SK-N-DZ (cell line): ENCODE results near the gene TMEM123.

Experiments used
- DNase-seq: peaks from one replicate; pipeline ENCODE4 v3.0.0-alpha.2; 2015; ENCODE audit warnings: low spot score

Gene TMEM123

DNA sequence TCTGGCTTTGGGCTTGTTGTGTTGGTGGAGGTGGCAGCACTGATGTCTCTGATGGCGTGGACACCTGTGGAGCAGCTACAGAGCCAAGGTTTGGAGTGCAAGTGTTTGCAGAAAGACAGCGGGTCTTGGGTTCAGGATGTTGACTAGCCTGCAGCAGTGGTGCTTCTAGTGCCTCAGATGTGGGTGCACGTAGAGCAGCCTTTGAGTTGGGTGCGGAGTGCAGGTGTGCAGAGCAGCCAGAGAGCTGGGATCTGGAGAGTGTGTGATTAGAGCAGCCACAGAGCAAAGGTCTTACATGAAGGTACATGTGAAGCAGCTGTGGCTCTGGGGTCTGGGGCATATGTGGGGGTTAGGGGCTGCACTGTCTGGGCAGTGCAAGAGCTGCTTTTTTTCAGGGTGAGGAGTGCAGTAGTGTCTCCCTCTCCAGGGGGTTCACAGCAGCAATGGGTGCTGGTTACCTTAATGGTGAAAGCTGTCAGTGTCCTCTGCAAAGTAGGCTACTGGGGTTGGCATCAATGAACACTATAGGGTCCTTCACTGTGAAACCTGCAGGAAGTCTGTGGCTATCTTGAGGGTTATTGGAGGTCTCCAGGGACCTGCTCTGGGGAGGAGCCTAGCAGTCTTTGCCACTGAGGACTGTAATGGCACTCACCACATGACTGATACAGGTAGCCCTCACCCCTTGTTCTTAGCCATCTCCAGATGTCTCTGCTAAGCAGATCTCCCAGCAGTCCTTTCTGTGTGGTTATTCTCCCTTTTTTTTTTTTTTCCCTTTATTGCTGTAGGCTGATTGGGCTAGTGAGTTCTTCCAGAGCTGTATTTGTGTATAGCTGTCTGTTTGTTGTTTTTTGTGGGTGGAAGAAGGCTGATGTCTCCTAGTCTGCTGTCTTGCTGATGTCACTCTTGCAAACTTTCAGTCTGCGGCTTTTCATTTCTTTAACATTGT, 91.2 kb downstream of the TMEM123 start:
- DNase-seq, result no peak

DNA sequence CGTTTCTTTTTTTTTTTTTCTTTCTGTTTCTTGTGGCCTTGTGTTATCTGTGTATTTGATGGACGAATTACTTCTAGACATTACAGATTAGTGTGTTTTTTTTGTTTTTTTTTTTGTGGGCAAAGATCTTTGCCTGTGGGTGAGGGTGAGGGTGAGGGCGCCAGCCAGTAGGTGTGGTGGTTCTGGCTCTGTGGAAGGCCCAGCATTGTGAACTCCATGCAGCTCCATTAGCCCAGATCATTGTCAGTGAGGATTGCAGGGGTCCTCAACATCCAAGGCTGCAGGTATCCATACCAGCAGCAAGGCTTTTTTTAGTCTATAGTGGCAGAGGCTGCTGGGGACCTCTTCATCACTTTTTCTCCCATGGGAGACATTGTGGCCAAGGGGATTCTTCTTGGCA, 91.9 kb downstream of the TMEM123 start:
- no peak for DNase-seq

DNA sequence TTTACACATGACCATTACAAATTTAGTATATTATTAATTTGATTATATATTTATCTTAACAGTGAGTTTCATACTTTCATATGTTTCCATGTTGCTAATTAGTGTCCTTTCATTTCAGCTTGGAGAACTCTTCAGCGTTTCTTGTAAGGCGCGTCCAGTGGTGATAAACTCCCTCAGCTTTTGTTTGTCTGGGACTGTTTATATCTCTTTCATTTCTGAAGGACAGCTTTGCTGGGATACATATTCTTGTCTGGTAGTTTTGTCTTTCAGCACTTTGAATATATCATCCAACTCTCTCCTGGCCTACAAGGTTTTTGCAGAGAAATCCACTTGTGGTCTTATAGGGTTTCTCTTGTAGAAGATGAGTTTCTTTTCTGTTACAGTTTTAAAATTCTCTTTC, 93.2 kb downstream of the TMEM123 start:
- no peak for DNase-seq

DNA sequence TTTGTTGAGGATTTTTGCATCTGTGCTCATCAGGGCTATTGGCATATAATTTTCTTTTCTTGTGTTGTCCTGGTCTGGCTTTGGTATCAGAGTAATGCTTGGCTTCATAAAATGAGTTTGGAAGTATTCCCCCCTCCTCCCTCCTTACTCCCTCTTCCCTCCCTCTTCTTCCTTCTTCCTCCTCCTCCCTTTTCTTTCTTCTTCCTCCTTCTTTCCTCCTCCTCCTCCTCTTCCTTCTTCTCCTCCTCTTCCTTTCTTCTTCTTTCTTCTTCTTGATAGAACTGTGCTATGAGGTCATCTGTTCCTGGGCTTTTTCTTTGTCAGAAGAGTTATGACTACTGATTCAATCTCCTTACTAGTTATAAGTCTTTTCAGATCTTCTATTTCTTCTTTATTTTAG, 95.4 kb downstream of the TMEM123 start:
- no peak for DNase-seq

DNA sequence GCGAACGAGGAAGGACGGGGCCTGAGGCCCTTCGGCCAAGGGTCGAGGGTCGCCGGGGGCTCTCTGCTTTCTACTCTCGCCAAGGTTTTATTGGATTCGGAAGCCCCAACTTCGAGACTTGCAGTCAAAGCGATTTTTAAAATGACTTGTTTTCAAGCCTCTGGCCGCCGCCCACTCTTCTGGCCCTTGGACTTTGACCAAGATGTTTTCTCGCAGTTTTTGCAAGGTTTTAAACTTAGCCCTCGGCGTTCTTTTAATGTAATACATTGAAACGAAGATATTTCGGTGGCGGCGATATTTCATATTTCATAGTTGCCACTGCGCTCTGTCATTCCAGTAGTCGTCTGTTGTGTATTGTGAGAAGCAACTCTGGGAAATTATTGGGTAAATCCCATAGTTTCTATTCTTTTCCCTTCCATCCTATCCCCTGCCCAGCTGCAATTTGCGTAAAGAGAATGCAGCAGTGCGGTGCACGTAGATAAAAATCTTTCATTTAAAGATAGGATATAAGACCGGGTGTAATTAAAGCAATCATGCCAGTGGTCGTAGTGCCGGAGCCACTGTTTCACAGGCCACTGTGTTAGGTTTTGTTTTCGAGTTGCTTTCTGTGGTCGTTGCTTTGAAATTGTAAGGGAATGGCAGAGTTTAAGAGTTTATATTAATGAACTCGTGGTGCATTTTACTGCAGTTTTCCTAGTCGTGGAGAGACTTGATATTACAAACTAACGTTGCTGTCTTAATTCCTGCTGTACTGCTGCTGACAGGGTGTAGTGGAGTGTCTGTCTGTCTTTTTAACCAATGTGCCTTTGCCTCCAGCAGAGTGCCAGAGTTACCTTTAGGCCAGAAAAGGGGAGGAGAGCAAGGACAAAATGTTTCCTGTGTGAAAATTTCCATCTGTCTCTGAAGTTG, 104.8 kb downstream of the TMEM123 start:
- no peak for DNase-seq

DNA sequence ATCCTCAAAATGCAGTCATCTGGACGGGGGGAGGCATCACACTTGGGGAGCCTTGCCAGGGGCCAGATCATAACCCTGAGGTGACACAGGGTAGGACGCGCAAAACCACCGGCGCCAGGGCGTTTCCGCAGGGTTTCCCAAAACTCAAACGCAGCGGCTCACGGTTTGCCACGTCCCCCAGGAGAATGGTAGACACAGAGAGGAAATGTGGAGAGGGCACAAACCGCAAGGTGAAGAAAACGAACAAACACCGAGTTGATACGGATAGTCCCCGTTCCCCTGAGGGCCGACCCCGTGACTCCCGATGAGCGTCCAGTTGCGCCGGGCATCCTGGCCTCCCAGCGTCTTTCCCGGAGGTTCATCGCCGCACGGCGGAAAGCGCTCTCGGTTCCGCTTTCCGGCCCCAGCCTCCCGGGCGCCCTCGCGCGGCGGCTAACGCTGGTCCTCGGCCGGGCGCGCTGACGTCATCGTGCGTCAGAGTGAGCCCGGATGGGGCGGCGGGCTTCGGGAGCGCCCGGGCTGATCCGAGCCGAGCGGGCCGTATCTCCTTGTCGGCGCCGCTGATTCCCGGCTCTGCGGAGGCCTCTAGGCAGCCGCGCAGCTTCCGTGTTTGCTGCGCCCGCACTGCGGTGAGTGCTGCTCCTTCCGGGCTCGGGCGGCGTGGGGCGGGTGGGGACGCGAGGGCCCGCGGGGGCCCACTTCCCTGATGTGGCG, 105.7 kb downstream of the TMEM123 start, which contains the start of gene BIRC2:
TSS of gene BIRC2 (plus strand) at position 467 of the 714 bp plus-strand sequence. CDS start 2,641 bp downstream, outside the sequence.
- peak; percentile 75 for DNase-seq

DNA sequence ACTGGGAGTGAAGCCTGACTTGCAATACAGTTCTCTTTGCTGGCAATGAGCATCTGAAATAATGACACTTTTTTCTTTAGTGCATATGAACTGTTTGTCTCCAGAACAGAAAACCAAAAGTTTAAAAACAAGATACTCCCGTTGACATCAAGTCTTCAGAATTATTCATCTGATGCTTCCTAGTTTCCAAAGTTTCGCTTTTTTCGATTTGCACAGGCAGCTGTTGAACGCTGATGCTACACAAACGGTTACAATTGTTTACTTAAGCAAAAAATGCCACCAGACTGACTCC, 106.2 kb downstream of the TMEM123 start:
- DNase-seq, result no peak
